HG03103 (cell line): ENCODE measurements around the gene NRCAM.

Source experiments
- ATAC-seq: cut with Tn5 transposase; IDR thresholded peaks from one replicate; pipeline ENCODE4 v1.9.1; 2021; ENCODE audit warnings: low read depth; ENCODE audit not compliant: unreplicated experiment

NRCAM gene

GRCh38 chr7:108321359-108321758 is 134.9 kb downstream of the NRCAM start:
- no peak for ATAC-seq

GRCh38 chr7:108316708-108317107 is 139.5 kb downstream of the NRCAM start:
- ATAC-seq: no peak

DNA sequence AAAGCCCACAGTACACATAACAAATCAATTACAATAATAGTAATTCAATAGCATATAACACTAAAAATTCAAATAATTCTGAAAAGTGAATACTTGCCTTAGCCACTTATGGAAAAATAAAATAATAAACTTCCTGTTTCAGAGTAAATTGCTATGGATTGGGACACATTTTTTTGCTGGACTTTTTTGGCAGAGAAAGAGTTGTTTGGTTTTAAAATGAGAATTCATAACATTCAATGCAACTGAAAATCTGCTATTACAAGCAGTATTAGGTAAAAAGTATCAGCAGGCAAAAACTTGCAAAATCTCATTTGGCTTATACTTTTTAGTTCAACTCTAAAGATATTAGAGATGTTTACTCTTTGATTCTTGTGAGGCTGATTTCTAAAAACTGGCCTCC is 141.7 kb downstream of the NRCAM start:
- no peak for ATAC-seq

- no peak for ATAC-seq
These were observed 142.2 kb downstream of the NRCAM start for GRCh38 chr7:108314049-108314448.

- no peak for ATAC-seq
These were observed 143.2 kb downstream of the NRCAM start for GRCh38 chr7:108313086-108313485.

- ATAC-seq: peak; percentile 41
These were observed 144.6 kb downstream of the NRCAM start for GRCh38 chr7:108311446-108312168.

GRCh38 chr7:108310351-108310750 is 145.9 kb downstream of the NRCAM start:
- no peak for ATAC-seq

DNA sequence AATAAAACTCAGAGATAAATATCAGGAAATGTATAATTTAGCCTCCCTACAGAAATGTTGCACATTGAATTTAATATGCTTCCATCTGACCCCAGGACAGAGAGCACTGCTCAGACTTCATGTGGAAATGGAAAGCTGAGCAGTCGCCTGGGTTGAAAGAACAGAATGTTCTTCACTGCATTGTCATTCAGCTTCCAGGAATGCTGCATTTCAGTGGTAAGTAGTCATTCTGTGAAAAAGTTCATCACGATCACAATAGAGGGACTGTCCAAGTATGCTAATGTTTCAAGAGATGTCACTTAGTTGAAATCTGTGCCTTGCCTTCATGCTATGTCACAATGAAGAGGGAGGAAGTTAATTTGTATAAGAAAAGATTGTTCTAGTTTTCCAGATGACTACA is 147.3 kb downstream of the NRCAM start:
- no peak for ATAC-seq

DNA sequence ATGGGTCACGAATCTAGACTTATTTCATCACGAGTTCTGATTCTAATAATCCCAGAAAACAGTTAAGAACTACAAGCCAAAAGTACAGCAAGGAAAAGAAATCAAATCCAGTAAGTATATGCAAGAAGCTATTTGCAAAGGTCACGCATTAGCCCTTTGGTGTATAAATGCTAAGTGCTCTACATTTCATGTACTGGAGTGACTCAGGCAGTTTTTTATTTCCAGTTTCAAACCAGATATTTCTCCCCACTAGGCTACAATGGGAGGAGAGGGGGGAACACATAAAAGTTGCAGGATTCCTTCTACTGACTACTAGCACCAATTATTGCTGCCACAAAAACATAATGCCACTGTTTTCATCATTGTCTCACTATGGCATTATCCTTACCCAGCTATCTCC is 148.0 kb downstream of the NRCAM start:
- no peak for ATAC-seq

- no peak for ATAC-seq
These were observed 148.6 kb downstream of the NRCAM start for GRCh38 chr7:108307595-108307994.

DNA sequence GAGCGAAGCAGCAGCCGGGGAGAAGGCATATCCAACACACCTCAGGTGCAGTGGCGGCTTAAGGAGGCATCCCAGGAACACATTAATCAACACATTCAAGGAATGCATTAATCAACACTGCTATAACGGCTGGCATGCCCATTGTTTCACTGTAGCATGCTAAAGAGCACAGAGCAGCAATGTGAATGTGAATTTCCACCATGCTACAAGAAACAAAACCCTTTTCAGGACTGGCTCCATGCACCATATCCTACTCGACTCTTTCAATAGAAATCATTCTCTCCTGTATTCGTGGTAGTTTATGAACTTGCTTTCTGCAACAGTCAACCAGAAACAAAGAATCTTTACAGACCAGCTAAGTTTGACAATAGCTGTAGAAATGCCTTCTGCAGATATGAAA is 149.0 kb downstream of the NRCAM start:
- ATAC-seq: no peak

DNA sequence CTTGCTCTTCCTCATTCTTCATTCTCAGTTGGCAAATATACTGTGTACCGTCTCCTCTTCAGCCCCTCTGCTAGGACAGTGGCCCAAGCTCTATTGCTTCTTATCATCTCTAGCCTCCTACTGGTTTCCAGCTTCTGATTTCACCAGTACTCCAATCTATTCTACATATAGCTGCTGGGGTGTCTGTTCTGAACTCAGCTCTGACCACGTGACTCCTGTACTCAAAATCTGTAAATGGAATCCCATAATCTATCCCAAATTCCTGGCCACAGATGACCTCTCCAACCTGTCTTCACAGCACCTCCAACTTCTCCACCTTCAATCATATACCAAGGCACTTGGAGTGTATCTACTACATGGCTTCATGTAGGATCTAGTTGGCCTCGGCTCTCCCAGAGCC is 152.9 kb downstream of the NRCAM start:
- no peak for ATAC-seq

DNA sequence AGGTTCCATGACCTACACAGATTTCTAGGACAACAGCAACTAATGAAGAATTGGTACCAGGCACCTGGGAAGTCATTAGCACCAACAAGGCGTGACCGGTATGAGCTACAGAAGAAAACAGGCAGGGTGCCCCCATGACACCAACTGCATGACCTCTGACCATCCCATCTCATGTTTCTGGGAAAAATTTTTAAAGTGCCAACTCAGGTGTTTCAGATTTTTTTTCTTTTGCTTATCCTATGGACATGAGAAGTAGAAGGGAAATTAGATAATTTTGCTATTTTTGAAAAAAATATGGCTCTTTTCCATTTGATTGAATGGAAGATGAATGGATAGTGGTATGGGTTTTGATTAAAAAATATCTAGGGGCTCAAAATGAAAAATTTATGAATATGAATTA is 154.8 kb downstream of the NRCAM start:
- no peak for ATAC-seq

GRCh38 chr7:108299251-108299973 is 156.8 kb downstream of the NRCAM start:
- no peak for ATAC-seq

DNA sequence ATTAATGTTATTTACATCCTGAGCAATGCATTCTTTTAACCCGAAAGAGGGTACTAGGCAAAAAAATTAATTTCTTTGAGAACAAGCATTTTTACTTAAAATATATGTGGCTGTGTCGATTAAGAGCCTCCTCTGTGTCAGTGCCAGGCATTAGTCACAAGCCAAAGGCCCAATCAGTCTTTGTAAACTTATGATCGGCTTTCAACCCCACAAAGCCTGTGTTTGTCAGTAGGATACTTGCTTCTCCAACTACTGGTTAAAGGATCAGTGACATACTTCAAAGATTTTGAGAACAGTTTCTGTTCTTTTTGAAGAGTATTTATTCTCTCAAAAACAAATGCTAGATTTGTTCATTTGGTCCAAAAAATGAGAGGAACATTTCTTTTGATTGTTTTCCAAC is 159.3 kb downstream of the NRCAM start:
- ATAC-seq: no peak

DNA sequence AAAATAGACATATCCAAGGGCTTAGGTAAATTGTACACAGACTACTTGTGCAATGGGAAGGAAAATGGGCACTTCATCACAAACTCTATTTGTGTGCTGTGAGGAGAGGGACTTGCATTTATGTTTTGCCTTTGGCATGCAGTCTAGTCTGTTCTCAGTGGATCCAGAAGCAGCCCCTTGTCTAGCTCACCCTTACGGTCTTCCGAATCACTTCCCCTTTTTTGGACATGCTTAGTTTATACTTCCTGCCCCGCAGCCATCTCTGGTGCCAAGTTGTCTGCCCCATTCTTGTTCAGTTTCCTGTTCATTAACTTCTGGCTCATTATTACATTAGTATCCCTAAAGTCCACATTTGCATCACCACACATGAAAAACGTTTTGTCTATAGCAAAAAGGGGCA is 161.6 kb downstream of the NRCAM start:
- ATAC-seq: peak; percentile 99

DNA sequence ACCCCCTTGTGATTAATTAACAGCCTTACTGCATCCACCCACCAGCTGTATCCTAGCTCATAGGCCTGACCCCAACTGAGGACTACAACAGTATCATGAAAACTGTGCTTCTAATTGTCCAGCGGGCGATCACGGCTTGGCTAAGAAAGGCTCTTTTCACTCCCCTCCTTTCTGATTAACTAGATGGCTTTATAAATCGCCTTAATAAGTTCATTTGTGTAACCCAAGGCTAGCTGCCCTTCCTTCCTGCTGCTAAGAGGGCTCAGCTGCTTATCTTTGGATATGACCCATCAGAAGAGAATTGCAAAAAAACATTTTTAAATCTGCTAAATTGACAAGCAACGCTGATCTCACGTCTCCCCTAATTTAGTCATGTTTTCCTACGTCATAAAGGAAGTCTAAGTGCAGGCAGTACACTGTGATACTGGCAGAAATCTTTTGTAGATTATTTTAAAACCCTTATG is 163.1 kb downstream of the NRCAM start:
- no peak for ATAC-seq

DNA sequence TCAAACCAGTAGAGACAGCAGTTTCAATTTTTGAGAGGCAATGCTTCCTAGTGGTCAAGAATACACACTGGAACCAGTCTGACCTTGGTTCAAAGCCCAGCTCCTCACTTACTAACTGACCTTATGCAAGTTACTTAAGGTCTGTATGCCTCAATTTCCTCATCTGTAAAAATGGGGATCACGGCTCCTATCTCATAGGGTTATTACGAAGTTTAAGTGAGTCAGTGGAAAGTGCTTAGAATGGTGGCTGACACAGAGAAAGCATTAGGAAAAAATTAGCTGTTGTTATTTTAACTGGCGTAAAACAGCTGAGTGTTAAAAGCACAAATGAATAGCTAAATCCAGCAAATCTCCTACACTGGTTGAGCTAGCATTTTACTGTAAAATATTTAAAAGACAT is 163.7 kb downstream of the NRCAM start:
- ATAC-seq: no peak

GRCh38 chr7:108291791-108292440 is 164.3 kb downstream of the NRCAM start:
- ATAC-seq: no peak

GRCh38 chr7:108291152-108291508 is 165.1 kb downstream of the NRCAM start:
- no peak for ATAC-seq

DNA sequence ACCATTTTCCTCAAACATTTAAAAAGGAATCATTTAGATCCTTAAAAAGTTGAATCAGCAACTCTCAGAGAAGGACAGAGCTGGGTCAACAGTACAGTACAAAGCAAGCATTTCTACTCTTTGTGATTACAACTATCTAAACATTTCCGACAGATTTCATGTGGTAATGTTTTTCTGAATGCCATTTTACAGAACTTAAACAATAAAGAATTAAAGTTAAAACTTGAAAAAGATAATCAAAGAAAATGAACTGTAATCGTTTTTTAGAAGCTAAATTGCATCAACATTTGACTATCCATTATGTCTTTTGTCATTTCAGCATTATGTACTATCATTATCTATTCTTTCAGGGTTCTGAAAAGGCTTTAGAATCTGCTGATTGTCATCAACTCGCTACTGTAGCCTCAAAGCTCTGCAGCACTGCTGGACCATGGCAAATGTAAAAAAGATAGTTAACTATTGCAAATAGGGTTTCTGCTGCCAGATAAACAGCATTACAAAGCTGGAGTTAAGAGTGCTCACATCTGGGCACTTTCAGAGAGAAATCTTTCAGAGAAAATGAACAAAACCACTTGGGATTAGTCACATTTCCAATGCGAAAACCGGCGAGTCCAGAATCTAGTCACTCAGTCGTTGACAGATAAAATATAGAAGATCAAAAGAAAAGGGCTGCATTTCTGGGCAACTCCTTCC is 165.6 kb downstream of the NRCAM start:
- no peak for ATAC-seq
